Mesendoderm (in vitro differentiated cells): Measurements from ENCODE around the gene ELMOD3.
"Not testable (repeated sequence)": the region's sequence is repeated elsewhere in the genome, so short reads cannot be mapped to it uniquely, and the experiment has no call there.

Experiments
- DNase-seq: peaks from one replicate; pipeline ENCODE4 v3.0.0; 2013
- H2AK5ac ChIP-seq: 2 replicates; pipeline ENCODE4 v1.6.1; 2013; ENCODE audit warnings: low read length, inconsistent platforms
- H2BK120ac ChIP-seq: 2 replicates; pipeline ENCODE4 v1.6.1; 2013; ENCODE audit warnings: low read depth, mild to moderate bottlenecking, low read length, moderate library complexity, mixed read lengths
- H2BK15ac ChIP-seq: replicated peaks from 2 replicates; pipeline ENCODE4 v1.6.1; 2013; ENCODE audit warnings: low read depth, mild to moderate bottlenecking, moderate library complexity
- H2BK5ac ChIP-seq: 2 replicates; pipeline ENCODE4 v1.6.1; 2013; ENCODE audit warnings: low read length, inconsistent platforms
- H3K18ac ChIP-seq: 2 replicates; pipeline ENCODE4 v1.6.1; 2013; ENCODE audit warnings: mild to moderate bottlenecking, low read length, mixed read lengths
- H3K23ac ChIP-seq: one replicate; pipeline ENCODE4 v1.6.1; 2013; ENCODE audit warnings: low read length
- H3K27ac ChIP-seq: 2 replicates; pipeline ENCODE4 v1.5.1; 2013; ENCODE audit warnings: low read depth, mild to moderate bottlenecking, inconsistent platforms, low read length, moderate library complexity
- H3K27me3 ChIP-seq: 2 replicates; pipeline ENCODE4 v1.6.1; 2013; ENCODE audit warnings: low read length, control low read depth, mild to moderate bottlenecking, inconsistent platforms; ENCODE audit not compliant: insufficient read depth, poor library complexity
- H3K36me3 ChIP-seq: 2 replicates; pipeline ENCODE4 v1.6.1; 2013; ENCODE audit warnings: low read length, inconsistent platforms; ENCODE audit not compliant: control insufficient read depth, insufficient read depth
- H3K4ac ChIP-seq: one replicate; pipeline ENCODE4 v1.6.1; 2013; ENCODE audit warnings: low read depth, mild to moderate bottlenecking, low read length, moderate library complexity
- H3K4me1 ChIP-seq: 2 replicates; pipeline ENCODE4 v1.6.1; 2013; ENCODE audit warnings: low read depth, low read length, inconsistent platforms; ENCODE audit not compliant: control insufficient read depth
- H3K4me2 ChIP-seq: 2 replicates; pipeline ENCODE4 v1.6.1; 2013; ENCODE audit warnings: low read length
- H3K4me3 ChIP-seq: 2 replicates; pipeline ENCODE4 v1.5.1; 2013; ENCODE audit warnings: mild to moderate bottlenecking, low read length
- H3K56ac ChIP-seq: one replicate; pipeline ENCODE4 v1.6.1; 2013; ENCODE audit warnings: low read length
- H3K79me1 ChIP-seq: 2 replicates; pipeline ENCODE4 v1.6.1; 2013; ENCODE audit warnings: low read length, inconsistent platforms
- H3K79me2 ChIP-seq: 2 replicates; pipeline ENCODE4 v1.6.1; 2013; ENCODE audit warnings: mild to moderate bottlenecking, low read length; ENCODE audit not compliant: control insufficient read depth, insufficient read depth
- H3K9ac ChIP-seq: 2 replicates; pipeline ENCODE4 v1.6.1; 2013; ENCODE audit warnings: low read length, inconsistent platforms
- H4K5ac ChIP-seq: one replicate; pipeline ENCODE4 v1.6.1; 2013; ENCODE audit warnings: low read length
- H4K8ac ChIP-seq: one replicate; pipeline ENCODE4 v1.6.1; 2013; ENCODE audit warnings: low read depth, mild to moderate bottlenecking, control low read depth, low read length, moderate library complexity
- WGBS: extraction: QIAGEN DNeasy Blood & Tissue Kit; methylation state at CpG from one replicate; pipeline ENCODE4 v1.1.7; 2013; ENCODE audit warnings: low lambda C conversion rate, missing lambda C conversion rate; ENCODE audit not compliant: insufficient coverage; ENCODE audit errors: extremely low coverage; 5-methylcytosine and 5-hydroxymethylcytosine counted together

The ELMOD3 gene

DNA sequence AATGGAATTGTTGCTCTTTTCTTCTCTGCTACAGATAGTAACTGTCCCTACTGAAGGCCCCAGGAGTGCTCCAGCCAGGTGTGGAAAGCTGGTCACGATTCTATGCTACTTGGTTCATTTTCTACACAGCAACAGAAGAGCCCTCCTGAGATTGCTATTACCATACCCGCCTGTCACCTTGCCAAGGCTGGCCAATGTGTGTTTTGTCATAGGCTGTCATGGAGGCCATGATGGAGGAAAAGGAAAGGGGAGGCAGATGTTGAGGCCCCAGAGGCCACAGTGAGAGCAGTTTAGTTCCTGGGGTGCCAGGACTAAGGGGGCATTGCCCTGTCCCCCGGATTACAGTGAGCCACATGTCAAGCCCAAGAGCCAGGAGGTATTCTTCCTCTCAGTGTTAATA lies 952 bp downstream of the ELMOD3 start:
- H3K4me3 ChIP-seq, result no peak overlapping the region
- H3K27me3 ChIP-seq, result no peaks in the 10 kb centered on the region
- no peak overlapping the region for H2BK15ac ChIP-seq
- H2AK5ac ChIP-seq, result no peak overlapping the region
- H2BK5ac ChIP-seq, result no peak overlapping the region
- no peak overlapping the region for H3K9ac ChIP-seq
- H3K27ac ChIP-seq, result no peak overlapping the region
- no peak for DNase-seq
- no peaks in the 10 kb centered on the region for H3K79me2 ChIP-seq
- H3K4me1 ChIP-seq, result peaks cover 6% of the 10 kb centered on the region
- H3K56ac ChIP-seq, result no peak overlapping the region
- no peak overlapping the region for H3K4ac ChIP-seq
- no peak overlapping the region for H4K5ac ChIP-seq
- no peak overlapping the region for H3K4me2 ChIP-seq
- no peak overlapping the region for H4K8ac ChIP-seq
- no peak overlapping the region for H2BK120ac ChIP-seq
- H3K79me1 ChIP-seq, result peaks cover 4% of the 10 kb centered on the region
- H3K36me3 ChIP-seq, result peaks cover 1% of the 10 kb centered on the region
- H3K23ac ChIP-seq, result no peak overlapping the region
- WGBS, result no CpG with 5 or more reads among the region's 3 CpGs
- H3K18ac ChIP-seq, result no peak overlapping the region

DNA sequence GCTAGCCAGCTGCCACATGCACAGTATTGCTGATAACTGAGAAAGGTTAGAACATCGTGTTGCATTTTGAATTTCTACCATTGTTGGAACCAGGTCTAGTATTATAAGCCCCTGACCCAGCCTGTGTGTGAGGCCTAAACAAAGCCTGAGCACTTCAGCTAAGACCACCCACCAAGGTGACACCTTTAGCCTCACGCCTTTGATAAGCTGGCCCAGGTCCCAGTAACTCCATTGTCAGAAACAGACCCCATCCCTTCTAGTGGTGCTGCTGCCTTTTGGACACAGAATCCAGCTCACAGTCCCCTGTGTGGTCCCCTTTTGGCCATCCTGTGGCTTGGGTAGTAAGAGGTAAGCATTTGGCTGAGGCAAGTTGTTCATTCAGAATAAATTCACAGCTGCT lies 1.6 kb downstream of the ELMOD3 start:
- H3K36me3 ChIP-seq, result no peaks in the 10 kb centered on the region
- no peaks in the 10 kb centered on the region for H3K79me2 ChIP-seq
- no CpG with 5 or more reads among the region's 2 CpGs for WGBS
- peaks cover 4% of the 10 kb centered on the region for H3K79me1 ChIP-seq
- H4K8ac ChIP-seq, result no peak overlapping the region
- no peak overlapping the region for H3K9ac ChIP-seq
- H3K23ac ChIP-seq, result no peak overlapping the region
- H3K4me3 ChIP-seq, result no peak overlapping the region
- no peak overlapping the region for H3K27ac ChIP-seq
- H2BK120ac ChIP-seq, result no peak overlapping the region
- H3K4me1 ChIP-seq, result peaks cover 6% of the 10 kb centered on the region
- no peak overlapping the region for H2AK5ac ChIP-seq
- no peak overlapping the region for H3K4ac ChIP-seq
- H2BK5ac ChIP-seq, result no peak overlapping the region
- H2BK15ac ChIP-seq, result no peak overlapping the region
- no peak overlapping the region for H4K5ac ChIP-seq
- no peak overlapping the region for H3K4me2 ChIP-seq
- H3K27me3 ChIP-seq, result no peaks in the 10 kb centered on the region
- DNase-seq, result peak; percentile 83
- no peak overlapping the region for H3K18ac ChIP-seq
- H3K56ac ChIP-seq, result no peak overlapping the region

DNA sequence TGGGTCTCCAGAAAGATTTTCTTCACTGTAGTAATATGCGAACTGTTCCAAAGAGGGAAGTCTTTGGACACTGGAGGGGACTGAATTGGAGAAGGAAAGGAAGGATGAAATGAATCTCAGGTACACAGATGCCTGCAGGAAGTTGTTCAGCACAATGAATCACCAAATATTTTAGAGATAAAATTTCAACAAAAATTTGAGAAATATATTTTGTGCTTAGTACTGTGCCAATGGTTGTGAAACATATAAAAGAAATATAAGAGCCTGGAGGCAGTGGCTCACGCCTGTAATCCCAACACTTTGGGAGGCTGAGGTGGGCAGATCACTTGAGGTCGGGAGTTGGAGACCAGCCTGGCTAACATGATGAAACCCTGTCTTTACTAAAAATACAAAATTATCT lies 3.2 kb downstream of the ELMOD3 start:
- Histone ChIP-seq H3K23ac (no peak overlapping the region), H3K18ac (no peak overlapping the region), H3K9ac (no peak overlapping the region), H3K4me1 (peaks cover 6% of the 10 kb centered on the region), H4K8ac (no peak overlapping the region), H2AK5ac (no peak overlapping the region), H3K4me3 (no peak overlapping the region), H3K56ac (no peak overlapping the region), H3K79me1 (peaks cover 4% of the 10 kb centered on the region), H3K4me2 (no peak overlapping the region), H3K36me3 (no peaks in the 10 kb centered on the region), H3K4ac (no peak overlapping the region), H2BK120ac (no peak overlapping the region), H2BK5ac (no peak overlapping the region), H3K27me3 (no peaks in the 10 kb centered on the region), H2BK15ac (no peak overlapping the region), H3K79me2 (no peaks in the 10 kb centered on the region), H4K5ac (no peak overlapping the region), H3K27ac (no peak overlapping the region)
- DNase-seq, result no peak
- no CpG with 5 or more reads among the region's 3 CpGs for WGBS

DNA sequence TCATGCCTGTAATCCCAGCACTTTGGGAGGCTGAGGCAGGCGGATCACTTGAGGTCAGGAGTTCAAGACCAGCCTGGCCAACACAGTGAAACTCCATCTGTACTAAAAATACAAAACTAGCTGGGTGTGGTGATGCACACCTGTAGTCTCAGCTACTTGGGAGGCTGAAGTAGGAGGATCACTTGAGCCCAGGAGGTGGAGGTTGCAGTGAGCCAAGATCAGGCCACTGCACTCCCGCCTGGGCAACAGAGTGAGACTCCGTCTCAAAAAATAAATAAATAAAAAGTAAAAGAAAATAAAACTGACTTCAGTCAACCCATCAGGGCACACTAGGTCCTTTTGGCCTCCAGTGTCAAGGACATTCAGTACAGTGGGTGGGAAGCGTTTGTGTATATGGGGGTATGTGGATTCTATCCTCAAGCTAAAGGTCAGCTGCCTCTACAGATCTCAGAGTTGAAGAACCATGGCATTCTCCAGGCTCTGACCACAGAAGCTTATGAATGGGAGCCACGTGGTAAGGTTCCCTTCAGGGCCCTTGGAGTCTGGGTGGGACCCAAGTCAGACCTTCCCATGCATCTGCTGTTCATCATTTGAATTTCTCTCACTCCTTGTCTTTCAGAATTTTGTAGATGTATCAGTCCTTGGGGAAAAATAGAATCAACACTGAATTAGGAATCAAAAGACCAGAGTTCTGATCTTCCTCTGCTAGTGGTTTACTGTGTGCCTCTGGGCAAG lies 8.3 kb downstream of the ELMOD3 start:
- not testable (repeated sequence) for H3K23ac ChIP-seq, H3K18ac ChIP-seq, H3K27ac ChIP-seq, H3K9ac ChIP-seq, H3K36me3 ChIP-seq, H3K27me3 ChIP-seq, H3K4me2 ChIP-seq, H4K5ac ChIP-seq, H3K79me1 ChIP-seq, DNase-seq, H3K56ac ChIP-seq, H3K79me2 ChIP-seq, H3K4ac ChIP-seq, H2AK5ac ChIP-seq, H4K8ac ChIP-seq, H2BK15ac ChIP-seq, H3K4me3 ChIP-seq, H2BK5ac ChIP-seq, H3K4me1 ChIP-seq, H2BK120ac ChIP-seq
- no CpG with 5 or more reads among the region's 5 CpGs for WGBS

DNA sequence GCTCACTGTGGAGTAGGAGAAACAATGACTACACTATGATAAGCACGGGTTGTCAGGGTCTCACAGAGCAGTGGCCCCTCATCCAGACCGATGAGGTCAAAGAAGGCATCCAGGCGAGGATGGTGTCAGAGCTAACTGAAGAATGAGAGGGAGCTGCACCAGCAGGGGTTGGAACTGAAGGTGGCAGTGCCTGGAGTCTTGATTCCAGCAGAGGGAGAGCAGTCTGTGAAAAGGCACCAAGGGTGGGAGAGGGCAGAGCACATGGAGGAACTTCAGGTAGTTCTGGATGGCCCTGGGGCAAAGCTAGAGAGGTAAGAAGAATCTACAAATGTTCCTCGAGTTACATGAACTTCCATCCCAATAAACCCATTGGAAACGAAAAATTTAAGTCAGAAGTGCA lies 12.6 kb downstream of the ELMOD3 start:
- Histone ChIP-seq H3K9ac (no peak overlapping the region), H3K4me3 (no peak overlapping the region), H2AK5ac (no peak overlapping the region), H3K18ac (no peak overlapping the region), H2BK120ac (no peak overlapping the region), H3K27ac (no peak overlapping the region), H3K79me1 (no peaks in the 10 kb centered on the region), H3K36me3 (no peaks in the 10 kb centered on the region), H4K5ac (no peak overlapping the region), H4K8ac (no peak overlapping the region), H2BK15ac (no peak overlapping the region), H3K27me3 (no peaks in the 10 kb centered on the region), H3K56ac (peak overlapping the region; percentile 17), H3K4me2 (no peak overlapping the region), H2BK5ac (no peak overlapping the region), H3K23ac (no peak overlapping the region), H3K4ac (no peak overlapping the region), H3K4me1 (no peaks in the 10 kb centered on the region), H3K79me2 (no peaks in the 10 kb centered on the region)
- DNase-seq, result peak; percentile 36
- no CpG with 5 or more reads among the region's 5 CpGs for WGBS

DNA sequence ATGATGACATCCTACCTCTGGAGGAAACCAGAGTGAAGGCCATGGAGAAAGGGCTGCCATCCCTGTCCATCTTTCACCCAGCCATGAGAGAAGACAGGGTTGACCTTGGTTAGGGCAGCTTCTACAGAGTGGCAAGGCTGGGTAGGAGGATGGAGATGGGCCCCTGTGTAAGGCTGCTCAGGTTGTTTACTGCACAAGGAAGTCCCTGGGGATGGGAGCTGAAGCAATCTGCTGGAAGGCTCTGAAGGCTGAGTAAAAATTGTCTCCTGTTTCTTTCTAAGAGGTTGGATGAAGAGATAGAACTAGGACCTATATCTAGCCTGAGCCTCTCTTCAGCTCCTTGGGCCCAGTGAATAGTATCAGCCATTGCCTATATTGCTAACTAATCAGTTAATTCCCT lies 14.4 kb downstream of the ELMOD3 start:
- Histone ChIP-seq H2AK5ac (no peak overlapping the region), H4K5ac (no peak overlapping the region), H3K27ac (no peak overlapping the region), H3K23ac (no peak overlapping the region), H3K4me1 (no peaks in the 10 kb centered on the region), H2BK120ac (no peak overlapping the region), H3K4me2 (no peak overlapping the region), H4K8ac (no peak overlapping the region), H3K4me3 (no peak overlapping the region), H3K36me3 (no peaks in the 10 kb centered on the region), H3K9ac (no peak overlapping the region), H3K4ac (no peak overlapping the region), H3K27me3 (no peaks in the 10 kb centered on the region), H3K79me2 (no peaks in the 10 kb centered on the region), H3K79me1 (no peaks in the 10 kb centered on the region), H2BK15ac (no peak overlapping the region), H3K18ac (no peak overlapping the region), H3K56ac (no peak overlapping the region), H2BK5ac (no peak overlapping the region)
- DNase-seq, result no peak
